Fibroblast of mammary gland (primary cell): ENCODE results near the gene CNNM1.

Source experiments
- DNase-seq: peaks from one replicate; pipeline ENCODE4 v3.0.0-alpha.2; 2010; ENCODE audit warnings: low read depth
- H3K4me3 ChIP-seq: 2 replicates; pipeline ENCODE4 v1.5.1; 2011; ENCODE audit warnings: low read depth, mild to moderate bottlenecking, low read length, moderate library complexity; ENCODE audit not compliant: control insufficient read depth
- CTCF ChIP-seq: conservative IDR thresholded peaks from 2 replicates; pipeline ENCODE4 v1.5.1; 2011; ENCODE audit warnings: low read depth, low read length, inconsistent platforms; ENCODE audit not compliant: control insufficient read depth, insufficient read depth

The CNNM1 gene

DNA sequence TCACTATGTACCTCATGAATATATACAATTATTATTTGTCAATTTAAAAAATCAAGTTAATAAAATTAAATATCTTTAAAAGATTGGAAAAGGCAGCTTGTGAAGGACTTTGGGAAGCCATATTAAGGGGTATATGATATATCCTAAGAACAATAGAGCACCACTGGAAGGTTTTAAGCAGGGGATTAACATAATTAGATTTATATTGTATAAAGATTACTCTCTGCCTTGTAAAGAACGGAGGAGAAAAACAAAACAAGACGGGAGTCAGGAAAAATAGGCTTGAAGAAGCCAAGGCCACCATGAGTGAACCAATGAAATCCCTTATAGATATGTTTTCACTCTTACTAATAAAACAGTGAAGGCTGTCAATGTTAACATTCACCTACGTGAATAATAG lies 11.1 kb upstream of the CNNM1 start:
- no peak for TF ChIP-seq CTCF
- no peak for DNase-seq
- H3K4me3 ChIP-seq = no peak overlapping the region

GRCh38 chr10:99318475-99318874 lies 10.7 kb upstream of the CNNM1 start:
- TF ChIP-seq CTCF = no peak
- no peak overlapping the region for H3K4me3 ChIP-seq
- DNase-seq = no peak

GRCh38 chr10:99325281-99325680 lies 3.9 kb upstream of the CNNM1 start:
- DNase-seq = no peak
- no peak overlapping the region for H3K4me3 ChIP-seq
- no peak for TF ChIP-seq CTCF

DNA sequence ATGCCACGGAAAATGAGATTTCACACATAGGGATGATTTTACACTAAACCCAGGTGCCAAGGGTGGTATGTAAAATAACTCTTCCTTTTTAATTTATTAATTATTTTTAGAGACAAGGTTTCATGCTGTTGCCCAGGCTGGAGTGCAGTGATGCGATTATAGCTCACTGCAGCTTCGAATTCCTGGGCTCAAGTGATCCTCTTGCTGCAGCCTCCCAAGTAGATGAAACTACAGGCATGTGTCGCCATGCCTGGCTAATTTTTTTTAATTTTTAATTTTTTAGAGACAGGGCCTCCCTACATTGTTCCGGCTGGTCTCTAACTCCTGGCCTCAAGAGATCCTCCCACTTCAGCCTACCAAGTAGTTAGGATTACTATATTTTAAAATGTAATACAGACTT lies 2.3 kb upstream of the CNNM1 start:
- H3K4me3 ChIP-seq = no peak overlapping the region
- TF ChIP-seq CTCF = no peak
- DNase-seq = no peak

DNA sequence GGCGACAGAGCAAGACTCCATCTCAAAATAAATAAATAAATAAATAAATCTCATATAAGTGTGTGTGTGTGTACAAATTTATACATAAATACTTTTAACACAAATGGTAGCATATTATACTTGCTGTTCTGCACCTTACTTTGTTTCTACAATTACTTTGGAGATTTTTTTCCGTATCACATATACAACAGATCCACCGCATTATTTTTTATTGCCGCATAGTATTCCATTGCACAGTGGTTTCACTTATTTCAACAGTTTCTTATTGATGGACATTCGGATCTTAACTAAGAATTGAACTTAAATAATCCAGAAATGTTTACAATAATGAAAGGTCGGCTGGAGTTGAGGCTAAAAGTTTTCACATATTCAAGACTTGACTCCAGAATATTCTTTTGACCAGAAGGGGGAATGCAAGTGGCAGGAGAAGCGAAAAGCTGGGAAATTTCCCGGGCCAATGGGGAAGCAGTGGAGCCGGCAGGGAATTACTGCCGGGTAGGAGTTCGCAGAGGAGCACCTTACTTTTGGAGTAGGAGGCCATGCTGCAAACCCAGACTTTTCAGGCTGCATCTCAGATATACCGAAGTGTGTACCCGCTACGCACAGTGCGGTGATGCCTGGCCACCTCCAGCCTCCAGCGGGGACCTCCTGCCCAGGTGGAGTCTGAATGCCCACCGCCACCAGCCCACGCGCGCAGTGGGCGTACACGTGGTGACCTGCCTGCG lies 415 bp upstream of the CNNM1 start:
- peak; percentile 38 for DNase-seq
- peak overlapping the region; percentile 35 for H3K4me3 ChIP-seq
- TF ChIP-seq CTCF = peak; percentile 11

GRCh38 chr10:99329554-99330346 lies 594 bp downstream of the CNNM1 start:
- DNase-seq = peak; percentile 7
- TF ChIP-seq CTCF = no peak

More at GRCh38 chr10:99329554-99330346, 594 bp downstream of the CNNM1 start:
- H3K4me3 ChIP-seq = peak overlapping the region; percentile 35
